ENCODE data around the gene GNPTG. TPM values are rescaled to one million over a fixed set of nuclear protein-coding genes. Genes with fewer than 3 reads are reported as not detected.

Gene GNPTG
- total and polyA plus RNA-seq, 2 donors (not counting 1 experiment from before 2014, with no cell fraction given) = 76.0 to 109 TPM

- Histone ChIP-seq H2AFZ (ENCODE audit: insufficient read depth, low read depth, low read length, poor library complexity, severe bottlenecking) (no peak overlapping the region), H3K27ac (ENCODE audit: low read length in 2 of 2) (no peak overlapping the region), H3K9me3 (ENCODE audit: control extremely low read depth in 1 of 3, control insufficient read depth in 2 of 3, insufficient read depth in 1 of 3, low read length in 2 of 3) (peaks cover 0 to 22% (median 2%) of the 10 kb centered on the region in 3 donors), H3K9ac (ENCODE audit: low read length) (no peak overlapping the region), H3K36me3 (replicated peaks in 1 of 2; ENCODE audit: control extremely low read depth in 1 of 2, control insufficient read depth in 1 of 2, extremely low read depth in 1 of 2, insufficient read depth in 2 of 2, low read length in 1 of 2) (no peaks in the 10 kb centered on the region), H4K20me1 (ENCODE audit: control insufficient read depth, insufficient read depth, low read length, poor library complexity, severe bottlenecking) (peaks cover 18% of the 10 kb centered on the region), H3K4me2 (replicated peaks; ENCODE audit: low read depth, low read length, poor library complexity, severe bottlenecking) (peak overlapping the region; percentile 97), H3K4me1 (ENCODE audit: control insufficient read depth in 2 of 2, insufficient read depth in 2 of 2, low read length in 2 of 2) (peaks cover 48 to 60% of the 10 kb centered on the region in 2 donors), H3K4me3 (ENCODE audit: control extremely low read depth in 1 of 5, extremely low read depth in 1 of 5, insufficient read depth in 1 of 5, low read depth in 2 of 5, low read length in 4 of 5) (no peak overlapping the region), H3K27me3 (replicated peaks in 1 of 4; ENCODE audit: control extremely low read depth in 1 of 4, control insufficient read depth in 3 of 4, insufficient read depth in 4 of 4, low read length in 3 of 4) (peaks cover 0 to 43% (median 18%) of the 10 kb centered on the region in 4 experiments), H3K79me2 (ENCODE audit: control insufficient read depth, insufficient read depth, low read length) (peaks cover 3% of the 10 kb centered on the region)
- peak overlapping the region; percentile 57 for H3K4me3 Mint-ChIP-seq
- H3K9me3 Mint-ChIP-seq (ENCODE audit: insufficient read depth) = no peaks in the 10 kb centered on the region
- intact Hi-C loops (cut with micrococcal nuclease) = no loop called here
- peaks cover 23% of the 10 kb centered on the region for H3K4me1 Mint-ChIP-seq
- POLR2A ChIA-PET = interaction anchor here (0.7 kb wide), 1 partner anchor 11 kb away, joined by 3 read pairs; no protein-coding TSS in a partner anchor
- H3K27ac Mint-ChIP-seq = peak overlapping the region; percentile 20
- TF ChIP-seq CTCF (IDR thresholded peaks at IDR 0.05) = no peak
- TF ChIP-seq EZH2 (IDR thresholded peaks at IDR 0.05; ENCODE audit: borderline replicate concordance, insufficient read depth, low read depth, low read length, poor library complexity, severe bottlenecking) = no peak
- 34% methylated on average over 12 of the region's 16 CpGs for WGBS (ENCODE audit: insufficient coverage)
- ATAC-seq (ENCODE audit: low read depth) = no peak
- peaks cover 7% of the 10 kb centered on the region for H3K27me3 Mint-ChIP-seq
- no peak for DNase-seq
- CTCF ChIA-PET = interaction anchor here (0.7 to 1.9 kb wide), 4 partner anchors 28 to 72 kb away, joined by 3 to 6 read pairs (median 3); no protein-coding TSS in a partner anchor
Measured at GRCh38 chr16:1335211-1335971, 16.3 kb upstream of the GNPTG start.

- no peak overlapping the region for H3K27ac ChIP-seq (ENCODE audit: low read length in 2 of 2)
- DNase-seq (no peak), ATAC-seq (ENCODE audit: low read depth) (no peak)
- intact Hi-C loops (cut with micrococcal nuclease) = no loop called here
- H3K79me2 ChIP-seq (ENCODE audit: control insufficient read depth, insufficient read depth, low read length) = peaks cover 3% of the 10 kb centered on the region
- H3K27me3 Mint-ChIP-seq = peaks cover 7% of the 10 kb centered on the region
- no peaks in the 10 kb centered on the region for H3K9me3 Mint-ChIP-seq (ENCODE audit: insufficient read depth)
- TF ChIP-seq CTCF (IDR thresholded peaks at IDR 0.05) (no peak), EZH2 (IDR thresholded peaks at IDR 0.05; ENCODE audit: borderline replicate concordance, insufficient read depth, low read depth, low read length, poor library complexity, severe bottlenecking) (no peak)
- CTCF ChIA-PET = interaction anchor here (0.7 to 1.9 kb wide), 4 partner anchors 28 to 72 kb away, joined by 3 to 6 read pairs (median 3); no protein-coding TSS in a partner anchor
- no peak overlapping the region for H3K4me3 ChIP-seq (ENCODE audit: control extremely low read depth in 1 of 5, extremely low read depth in 1 of 5, insufficient read depth in 1 of 5, low read depth in 2 of 5, low read length in 4 of 5)
- no peak overlapping the region for H3K4me3 Mint-ChIP-seq
- no peak overlapping the region for H2AFZ ChIP-seq (ENCODE audit: insufficient read depth, low read depth, low read length, poor library complexity, severe bottlenecking)
- peaks cover 18% of the 10 kb centered on the region for H4K20me1 ChIP-seq (ENCODE audit: control insufficient read depth, insufficient read depth, low read length, poor library complexity, severe bottlenecking)
- peaks cover 0 to 18% (median 0%) of the 10 kb centered on the region in 3 donors for H3K9me3 ChIP-seq (ENCODE audit: control extremely low read depth in 1 of 3, control insufficient read depth in 2 of 3, insufficient read depth in 1 of 3, low read length in 2 of 3)
- peaks cover 0 to 43% (median 18%) of the 10 kb centered on the region in 4 experiments for H3K27me3 ChIP-seq (replicated peaks in 1 of 4; ENCODE audit: control extremely low read depth in 1 of 4, control insufficient read depth in 3 of 4, insufficient read depth in 4 of 4, low read length in 3 of 4)
- H3K36me3 ChIP-seq (replicated peaks in 1 of 2; ENCODE audit: control extremely low read depth in 1 of 2, control insufficient read depth in 1 of 2, extremely low read depth in 1 of 2, insufficient read depth in 2 of 2, low read length in 1 of 2) = no peaks in the 10 kb centered on the region
- H3K4me1 ChIP-seq (ENCODE audit: control insufficient read depth in 2 of 2, insufficient read depth in 2 of 2, low read length in 2 of 2) = peaks cover 46 to 54% of the 10 kb centered on the region in 2 donors
- no peak overlapping the region for H3K27ac Mint-ChIP-seq
- WGBS (ENCODE audit: insufficient coverage) = 5% methylated on average over 9 of the region's 12 CpGs
- peaks cover 27% of the 10 kb centered on the region for H3K4me1 Mint-ChIP-seq
- no peak overlapping the region for H3K4me2 ChIP-seq (replicated peaks; ENCODE audit: low read depth, low read length, poor library complexity, severe bottlenecking)
- H3K9ac ChIP-seq (ENCODE audit: low read length) = no peak overlapping the region
- POLR2A ChIA-PET = no interaction called here
Measured at GRCh38 chr16:1335996-1336395, 15.7 kb upstream of the GNPTG start.
